GF-D8 (cell line): ENCODE data around the gene ARL8B.
A peak's percentile ranks its signal among the peaks of the same experiment; 100 is the strongest.
"Not testable (repeated sequence)": the region's sequence is repeated elsewhere in the genome, so short reads cannot be mapped to it uniquely, and the experiment has no call there.

Experiments
- DNase-seq: peaks from one replicate; lab custom pipeline; 2025; lab: John Stamatoyannopoulos, UW

Gene ARL8B

GRCh38 chr3:5145120-5145519, 23.0 kb downstream of the ARL8B start:
- DNase-seq = no peak

GRCh38 chr3:5147152-5147551, 25.1 kb downstream of the ARL8B start:
- DNase-seq = not testable (repeated sequence)

- no peak for DNase-seq
These were observed 27.3 kb downstream of the ARL8B start for GRCh38 chr3:5149306-5149880.

- no peak for DNase-seq
These were observed 29.5 kb downstream of the ARL8B start for GRCh38 chr3:5151586-5151985.

- no peak for DNase-seq
These were observed 31.0 kb downstream of the ARL8B start for GRCh38 chr3:5153074-5153473.

- DNase-seq = no peak
These were observed 33.1 kb downstream of the ARL8B start for GRCh38 chr3:5155241-5155640.

GRCh38 chr3:5160321-5160720, 38.2 kb downstream of the ARL8B start:
- DNase-seq = no peak

- DNase-seq = no peak
These were observed 39.1 kb downstream of the ARL8B start for GRCh38 chr3:5160940-5161858.

- DNase-seq = no peak
These were observed 40.0 kb downstream of the ARL8B start for GRCh38 chr3:5162102-5162501.

- DNase-seq = no peak
These were observed 43.6 kb downstream of the ARL8B start for GRCh38 chr3:5165698-5166097.

- DNase-seq = no peak
These were observed 44.8 kb downstream of the ARL8B start for GRCh38 chr3:5166846-5167245.

GRCh38 chr3:5168110-5168509, 46.0 kb downstream of the ARL8B start:
- no peak for DNase-seq

GRCh38 chr3:5169807-5170206, 47.7 kb downstream of the ARL8B start:
- DNase-seq = no peak

GRCh38 chr3:5170975-5171374, 48.9 kb downstream of the ARL8B start:
- DNase-seq = no peak

GRCh38 chr3:5172018-5172417, 49.9 kb downstream of the ARL8B start:
- no peak for DNase-seq

- not testable (repeated sequence) for DNase-seq
These were observed 56.9 kb downstream of the ARL8B start for GRCh38 chr3:5179036-5179435.

- peak; percentile 74 for DNase-seq
These were observed 59.5 kb downstream of the ARL8B start for GRCh38 chr3:5181469-5182141.

- DNase-seq = not testable (repeated sequence)
These were observed 61.6 kb downstream of the ARL8B start for GRCh38 chr3:5183714-5184113.

GRCh38 chr3:5184499-5184898, 62.4 kb downstream of the ARL8B start:
- DNase-seq = no peak

GRCh38 chr3:5185093-5185673, 63.1 kb downstream of the ARL8B start:
- DNase-seq = no peak

GRCh38 chr3:5186089-5186857, 64.2 kb downstream of the ARL8B start:
- peak; percentile 97 for DNase-seq

GRCh38 chr3:5186858-5187155, 64.7 kb downstream of the ARL8B start:
- DNase-seq = no peak
